NCI-H2171 treated with DMSO at 0.1 percent for 48 hours (cell line): ENCODE results near the gene CD44.

Source experiments
- DNase-seq: peaks from one replicate; lab custom pipeline; 2025; lab: John Stamatoyannopoulos, UW

CD44 gene

GRCh38 chr11:35261197-35261596, 122.2 kb downstream of the CD44 start:
- no peak for DNase-seq

- no peak for DNase-seq
Measured at GRCh38 chr11:35262056-35262455, 123.1 kb downstream of the CD44 start.

DNA sequence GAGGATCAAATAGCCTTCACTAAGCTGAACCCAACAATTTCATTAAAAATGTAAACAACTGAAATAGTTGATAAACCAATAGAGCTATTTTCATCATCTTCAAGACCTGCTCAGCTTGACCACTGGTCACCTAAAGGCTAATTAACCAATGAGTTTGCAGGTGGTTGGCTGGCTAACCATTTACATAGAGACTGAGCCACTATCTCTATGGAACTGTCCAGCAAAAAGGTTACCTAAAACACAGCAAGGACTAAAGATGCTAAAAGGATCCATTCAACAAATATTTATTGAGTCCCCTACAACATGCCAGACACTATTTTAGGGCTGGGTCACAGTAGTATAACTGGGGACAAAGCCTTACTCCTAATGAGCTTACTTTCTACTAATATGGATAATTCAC, 123.8 kb downstream of the CD44 start:
- no peak for DNase-seq

GRCh38 chr11:35265755-35266454, 126.9 kb downstream of the CD44 start:
- no peak for DNase-seq

- no peak for DNase-seq
Measured at GRCh38 chr11:35267504-35267903, 128.5 kb downstream of the CD44 start.

DNA sequence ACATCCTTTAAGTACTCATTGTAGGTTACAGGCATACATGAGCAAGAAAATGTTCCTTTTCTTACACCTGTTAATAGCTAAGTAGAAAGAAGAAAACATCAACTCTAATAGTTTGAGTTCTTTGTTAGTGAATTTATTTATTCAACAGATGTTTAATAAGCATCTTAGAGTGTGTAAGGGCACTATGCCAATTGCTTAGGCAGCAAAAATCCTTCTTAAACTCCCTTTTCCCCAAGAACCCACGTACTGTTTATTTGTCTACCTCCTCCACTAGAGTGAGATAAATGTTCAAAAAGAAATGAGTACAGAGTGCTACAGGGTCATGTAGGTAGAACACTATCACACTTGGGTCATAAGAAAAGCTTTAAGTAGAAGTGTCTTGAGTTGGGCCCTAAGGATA, 131.4 kb downstream of the CD44 start:
- no peak for DNase-seq

DNA sequence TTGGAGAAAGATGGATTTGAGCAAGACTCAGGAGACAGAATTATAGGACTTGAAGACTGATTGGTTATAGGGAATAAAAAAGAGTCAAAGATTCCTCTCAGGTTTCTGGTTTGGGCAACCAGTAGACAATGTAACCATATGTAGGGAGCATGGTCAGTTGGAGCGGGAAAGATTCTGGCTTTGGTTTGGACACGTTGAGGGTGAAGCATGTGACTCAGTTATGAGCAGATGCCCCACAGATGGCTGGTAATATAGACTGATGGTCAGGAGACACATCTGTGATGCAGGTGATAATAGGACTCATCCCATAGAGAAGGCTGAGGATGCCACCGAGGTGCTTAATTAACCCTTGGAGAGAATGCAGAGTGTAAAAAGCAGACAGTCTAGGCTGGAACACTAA, 132.1 kb downstream of the CD44 start:
- no peak for DNase-seq

- DNase-seq, result no peak
Measured at GRCh38 chr11:35272391-35272902, 133.5 kb downstream of the CD44 start.

DNA sequence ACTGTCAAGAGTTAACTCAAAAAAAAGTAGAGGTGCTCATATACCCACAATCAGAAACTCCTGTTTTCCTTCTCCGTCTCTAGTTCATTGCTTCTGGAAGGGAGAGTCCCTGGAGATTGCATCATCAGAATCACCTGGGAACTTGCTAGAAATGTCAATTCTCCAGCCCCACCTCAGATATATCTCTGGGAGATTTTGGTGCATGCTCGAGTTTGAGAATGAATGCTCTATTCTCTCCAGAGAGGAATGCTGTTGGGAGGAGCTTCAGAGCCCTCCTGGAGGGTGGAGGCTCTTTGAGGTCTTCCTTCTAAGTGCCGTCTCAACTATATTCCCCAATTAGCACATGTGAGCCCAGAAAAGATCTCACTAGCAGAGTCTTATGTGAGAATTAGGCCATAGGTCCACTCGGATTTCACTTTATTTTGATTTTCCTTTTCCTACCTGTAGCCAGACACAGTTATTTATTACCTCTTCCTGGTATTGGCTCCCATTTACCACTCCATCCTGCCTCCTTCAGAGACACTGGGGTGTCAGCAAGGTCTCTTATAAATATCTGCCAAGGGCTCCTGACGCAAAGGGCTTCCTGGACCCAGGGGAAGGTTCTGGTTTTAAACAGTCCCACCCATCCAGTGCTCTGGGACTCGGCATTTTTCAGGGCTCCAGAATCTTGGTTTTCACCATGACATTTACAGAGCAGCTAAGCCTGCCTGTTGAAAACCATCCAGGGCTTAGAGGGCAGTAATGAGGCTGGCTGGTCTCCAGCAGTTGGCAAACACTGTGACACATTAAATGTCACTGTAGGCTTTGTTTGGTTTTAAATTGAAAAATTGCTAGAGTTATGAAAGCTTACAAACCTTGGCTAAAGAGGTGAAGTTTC, 136.2 kb downstream of the CD44 start:
- no peak for DNase-seq

DNA sequence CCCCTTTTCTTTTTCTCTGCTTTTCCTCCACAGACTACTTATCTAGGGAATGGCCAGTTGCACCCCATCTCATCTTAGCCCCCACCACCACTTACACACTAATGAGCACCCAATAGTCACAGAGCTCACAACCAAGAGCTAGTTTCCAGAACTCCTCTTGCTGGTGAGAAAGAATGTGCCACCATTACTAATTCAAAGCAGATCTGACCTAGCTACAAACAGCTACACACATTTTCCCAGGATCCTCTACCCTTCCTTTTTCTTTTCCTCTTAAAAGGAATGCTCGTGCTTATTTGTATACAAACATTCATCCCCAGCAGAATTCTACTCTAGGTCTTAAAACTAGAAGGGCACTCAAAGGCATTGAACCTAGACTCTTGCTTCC, 136.8 kb downstream of the CD44 start:
- no peak for DNase-seq

- DNase-seq, result no peak
Measured at GRCh38 chr11:35276396-35277145, 137.6 kb downstream of the CD44 start.

DNA sequence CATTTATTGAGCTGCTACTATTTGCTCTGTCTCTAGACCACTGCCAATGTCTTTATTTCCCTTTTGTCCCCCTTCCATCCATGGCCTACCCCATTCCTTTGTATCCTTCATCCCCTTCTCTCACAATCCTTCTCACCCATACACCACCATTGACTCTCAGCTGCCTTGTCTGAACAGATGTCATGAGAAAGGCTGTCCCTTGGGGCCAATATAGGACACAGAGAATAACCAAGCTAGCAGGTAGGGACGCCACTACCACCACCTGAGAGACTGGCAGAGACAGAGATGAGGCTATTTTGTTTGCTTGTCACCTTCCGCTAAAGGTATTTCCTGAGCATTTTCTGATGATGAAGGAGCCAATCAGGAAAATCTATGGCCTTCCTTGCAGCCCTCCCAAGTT, 138.9 kb downstream of the CD44 start:
- DNase-seq, result peak; percentile 64

DNA sequence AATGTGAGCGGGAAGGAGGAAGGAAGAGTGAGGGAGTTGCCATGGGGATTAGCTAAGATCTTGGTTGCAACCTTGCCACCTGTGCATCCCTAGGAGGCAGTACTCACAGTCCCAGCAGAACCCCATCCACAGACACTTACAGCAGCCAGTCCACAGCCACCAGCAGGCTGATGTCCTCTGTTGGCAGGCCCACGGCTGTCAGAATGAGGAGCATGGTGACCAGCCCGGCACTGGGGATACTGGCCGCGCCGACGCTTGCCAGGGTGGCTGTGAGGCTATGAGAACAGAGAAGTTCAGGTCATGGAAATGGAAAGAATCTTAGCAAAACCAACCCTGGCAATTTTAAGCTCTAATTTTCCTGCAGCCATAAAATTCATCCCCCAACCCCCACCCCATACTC, 141.8 kb downstream of the CD44 start:
- DNase-seq, result no peak

DNA sequence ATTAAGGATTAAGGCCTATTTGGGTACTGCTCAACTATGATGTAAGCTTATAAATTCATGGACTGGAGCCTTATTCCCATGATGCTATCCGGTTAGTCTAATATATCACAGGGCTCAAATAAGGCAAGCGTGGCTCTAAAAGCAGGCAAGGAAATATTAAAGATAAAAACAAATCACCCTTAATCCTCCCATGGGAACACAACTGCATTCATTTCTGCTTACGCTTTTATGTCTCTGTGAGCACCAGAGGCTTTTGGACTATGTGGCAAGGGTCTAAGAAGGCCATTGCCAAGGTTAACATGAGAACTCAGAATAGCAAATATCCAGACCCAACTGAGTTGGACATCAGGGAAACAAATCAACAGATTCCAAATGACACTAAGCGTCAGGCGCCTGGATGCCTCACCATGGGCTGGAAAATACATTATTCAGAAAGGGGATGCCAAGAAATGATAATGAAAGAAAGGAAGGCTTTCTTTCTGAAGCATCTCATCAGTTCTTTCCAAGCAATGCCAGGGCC, 142.3 kb downstream of the CD44 start:
- DNase-seq, result no peak
